Keratinocyte (primary cell): ENCODE results near the gene PLPP1. TPM values are rescaled to one million over a fixed set of nuclear protein-coding genes. Genes with fewer than 3 reads are reported as not detected.

Experiments
- DNase-seq: peaks from one replicate; pipeline ENCODE4 v3.0.0-alpha.2; 2011; ENCODE audit warnings: low read depth, missing footprints, low spot score
- FAIRE-seq: peaks from 2 replicates; lab custom pipeline; 2011; peaks lifted over from hg19 to GRCh38; lab: Jason Lieb, UNC
- H2AFZ ChIP-seq: 2 replicates; pipeline ENCODE4 v1.6.0; 2012; ENCODE audit warnings: low read length, control low read depth, inconsistent platforms; ENCODE audit not compliant: control insufficient read depth
- H3K27ac ChIP-seq: 2 replicates; pipeline ENCODE4 v1.5.1; 2011; ENCODE audit warnings: low read length; ENCODE audit not compliant: control insufficient read depth, insufficient read depth
- H3K27me3 ChIP-seq: 3 replicates; pipeline ENCODE4 v1.6.0; 2011; ENCODE audit warnings: low read length; ENCODE audit not compliant: control insufficient read depth, insufficient read depth; ENCODE audit errors: extremely low read depth
- H3K36me3 ChIP-seq, 2 experiments: 2 replicates in 1 of 2; 3 replicates in 1 of 2; pipeline ENCODE4 v1.5.1; 2011; ENCODE audit warnings: low read length in 2 of 2, mild to moderate bottlenecking in 1 of 2; ENCODE audit not compliant: control insufficient read depth in 2 of 2, insufficient read depth in 2 of 2; ENCODE audit errors: extremely low read depth in 1 of 2
- H3K4me1 ChIP-seq: 3 replicates; pipeline ENCODE4 v1.5.1; 2011; ENCODE audit warnings: low read length; ENCODE audit not compliant: control insufficient read depth, insufficient read depth; ENCODE audit errors: extremely low read depth
- H3K4me2 ChIP-seq: 3 replicates; pipeline ENCODE4 v1.6.0; 2011; ENCODE audit warnings: low read depth, low read length; ENCODE audit not compliant: control insufficient read depth, insufficient read depth; ENCODE audit errors: extremely low read depth
- H3K4me3 ChIP-seq, 3 experiments: fragments of 200-600 bp in 1 of 3; sonication (generic) in 1 of 3; 2 replicates in 2 of 3; 3 replicates in 1 of 3; pipeline ENCODE4 v1.5.1; 2011 to 2016; ENCODE audit warnings: low read length in 3 of 3, mild to moderate bottlenecking in 3 of 3, control low read depth in 2 of 3, inconsistent platforms in 1 of 3, low read depth in 1 of 3, mixed read lengths in 1 of 3, mixed run types in 1 of 3, moderate library complexity in 1 of 3; ENCODE audit not compliant: control insufficient read depth in 2 of 3, insufficient read depth in 2 of 3; ENCODE audit errors: extremely low read depth in 1 of 3
- H3K79me2 ChIP-seq: 2 replicates; pipeline ENCODE4 v1.6.0; 2012; ENCODE audit warnings: low read length; ENCODE audit not compliant: control insufficient read depth, insufficient read depth
- H3K9ac ChIP-seq: 3 replicates; pipeline ENCODE4 v1.6.0; 2011; ENCODE audit warnings: low read length; ENCODE audit not compliant: control insufficient read depth, insufficient read depth; ENCODE audit errors: extremely low read depth
- H3K9me1 ChIP-seq: 3 replicates; pipeline ENCODE4 v1.6.0; 2011; ENCODE audit warnings: low read length; ENCODE audit not compliant: control insufficient read depth, insufficient read depth; ENCODE audit errors: extremely low read depth
- H3K9me3 ChIP-seq: 2 replicates; pipeline ENCODE4 v1.5.1; 2012; ENCODE audit warnings: low read depth, low read length; ENCODE audit not compliant: control insufficient read depth
- H4K20me1 ChIP-seq: 3 replicates; pipeline ENCODE4 v1.6.0; 2011; ENCODE audit warnings: low read length; ENCODE audit not compliant: control insufficient read depth, insufficient read depth; ENCODE audit errors: extremely low read depth
- CTCF ChIP-seq, 3 experiments: IDR thresholded peaks in 1 of 3; conservative IDR thresholded peaks in 1 of 3; optimal IDR thresholded peaks in 1 of 3; 2 replicates in 2 of 3; 3 replicates in 1 of 3; pipeline versions ENCODE3 to v1.5.1; 2011; ENCODE audit warnings: low read length in 3 of 3, mild to moderate bottlenecking in 3 of 3, moderate library complexity in 2 of 3, control low read depth in 1 of 3, inconsistent platforms in 1 of 3; ENCODE audit not compliant: insufficient read depth in 2 of 3; ENCODE audit errors: extremely low read depth in 1 of 3
- EZH2 ChIP-seq: IDR thresholded peaks from one replicate; pipeline ENCODE4 v1.6.1; 2012; ENCODE audit warnings: inconsistent platforms, mild to moderate bottlenecking, low read length, moderate library complexity
- dilution Hi-C: fragments of 300-500 bp; cut with MboI; formaldehyde crosslinking; loops from one replicate; pipeline ENCODE4 v1.7.0; 2020; ENCODE audit warnings: low sequenced_read_pairs; ENCODE audit not compliant: extremely low pct_ligation_motif_present
- polyA plus RNA-seq, 5 experiments: library from polyadenylated mRNA; depleted of rRNA in 3 of 5; stranded (reverse) in 3 of 5; stranded (forward) in 1 of 5; unstranded in 1 of 5; fragments of >200 nt; gene quantifications; 1 replicate in 1 of 5; 2 replicates in 3 of 5; 3 replicates in 1 of 5; pipeline versions ENCODE4 v1.2.1 to v1.2.3, GENCODE V29; 2011 to 2012; ENCODE audit warnings: missing spikeins in 2 of 5, low read depth in 1 of 5, low replicate concordance in 1 of 5

PLPP1 gene
- polyA plus RNA-seq, 1 donor (not counting 4 experiments of a cell fraction or from before 2014, with no cell fraction given): 13.2 TPM

- H2AFZ ChIP-seq: no peak overlapping the region
- FAIRE-seq (no peak), DNase-seq (no peak)
- no peaks in the 10 kb centered on the region for H3K9me1 ChIP-seq
- H3K27me3 ChIP-seq: no peaks in the 10 kb centered on the region
- H3K79me2 ChIP-seq: no peaks in the 10 kb centered on the region
- peaks cover 9% of the 10 kb centered on the region for H3K4me1 ChIP-seq
- H3K4me2 ChIP-seq: no peak overlapping the region
- no peaks in the 10 kb centered on the region for H3K9me3 ChIP-seq
- no peaks in the 10 kb centered on the region for H3K36me3 ChIP-seq
- dilution Hi-C loops: no loop called here
- H3K27ac ChIP-seq: no peak overlapping the region
- H3K9ac ChIP-seq: no peak overlapping the region
- no peak overlapping the region for H3K4me3 ChIP-seq
- no peaks in the 10 kb centered on the region for H4K20me1 ChIP-seq
- no peak for TF ChIP-seq EZH2
- no peak for TF ChIP-seq CTCF (optimal IDR thresholded peaks at IDR 0.05 in 1 of 3, IDR thresholded peaks at IDR 0.05 in 1 of 3, conservative IDR thresholded peaks at IDR 0.05 in 1 of 3; ENCODE audit: extremely low read depth in 1 of 3, insufficient read depth in 2 of 3, low read length in 3 of 3)
Observed at GRCh38 chr5:55547781-55548180, 13.0 kb upstream of the PLPP1 start.

GRCh38 chr5:55546947-55547346 is 12.2 kb upstream of the PLPP1 start:
- Histone ChIP-seq H3K9me1 (no peaks in the 10 kb centered on the region), H3K4me3 (no peak overlapping the region), H3K9me3 (no peaks in the 10 kb centered on the region), H2AFZ (no peak overlapping the region), H3K36me3 (no peaks in the 10 kb centered on the region), H3K27ac (no peak overlapping the region), H3K79me2 (no peaks in the 10 kb centered on the region), H3K4me2 (no peak overlapping the region), H3K27me3 (no peaks in the 10 kb centered on the region), H4K20me1 (no peaks in the 10 kb centered on the region), H3K9ac (no peak overlapping the region), H3K4me1 (peaks cover 9% of the 10 kb centered on the region)
- FAIRE-seq (peak; percentile 60), DNase-seq (no peak)
- TF ChIP-seq EZH2 (no peak), CTCF (optimal IDR thresholded peaks at IDR 0.05 in 1 of 3, IDR thresholded peaks at IDR 0.05 in 1 of 3, conservative IDR thresholded peaks at IDR 0.05 in 1 of 3; ENCODE audit: extremely low read depth in 1 of 3, insufficient read depth in 2 of 3, low read length in 3 of 3) (peak in 1 of 3 experiments; percentile 21)
- dilution Hi-C loops: no loop called here
